CD14-positive monocyte (primary cell): ENCODE results near the gene CYBRD1. TPM values are rescaled to one million over a fixed set of nuclear protein-coding genes. Genes with fewer than 3 reads are reported as not detected.

Experiments
- DNase-seq, 3 donors: peaks; one replicate each; pipeline ENCODE4 v3.0.0-alpha.2; 2011 to 2022
- H2AFZ ChIP-seq: 2 replicates; pipeline ENCODE4 v1.6.0; 2012; ENCODE audit warnings: mild to moderate bottlenecking, low read depth, low read length, inconsistent platforms; ENCODE audit not compliant: insufficient read depth, poor library complexity, severe bottlenecking
- H3K27ac ChIP-seq, 2 donors: 1 replicate in 1 of 2; 2 replicates in 1 of 2; pipeline ENCODE4 v1.5.1; 2012 to 2013; ENCODE audit warnings: low read length in 2 of 2, control low read depth in 1 of 2, inconsistent platforms in 1 of 2, low read depth in 1 of 2, mild to moderate bottlenecking in 1 of 2
- H3K27me3 ChIP-seq, 2 donors: one replicate each; pipeline versions ENCODE4 v1.6.0 to v1.6.1; 2011 to 2013; ENCODE audit warnings: low read length in 2 of 2; ENCODE audit not compliant: control insufficient read depth in 2 of 2, insufficient read depth in 2 of 2
- H3K36me3 ChIP-seq, 2 donors: replicated peaks in 1 of 2; 1 replicate in 1 of 2; 2 replicates in 1 of 2; pipeline versions ENCODE4 v1.5.1 to v1.6.1; 2012 to 2013; ENCODE audit warnings: low read length in 2 of 2, control low read depth in 1 of 2, inconsistent platforms in 1 of 2, mild to moderate bottlenecking in 1 of 2; ENCODE audit not compliant: insufficient read depth in 2 of 2, control insufficient read depth in 1 of 2
- H3K4me1 ChIP-seq, 2 donors: 1 replicate in 1 of 2; 2 replicates in 1 of 2; pipeline versions ENCODE4 v1.5.1 to v1.6.1; 2012 to 2013; ENCODE audit warnings: low read length in 2 of 2, control low read depth in 1 of 2, inconsistent platforms in 1 of 2, mild to moderate bottlenecking in 1 of 2, moderate library complexity in 1 of 2; ENCODE audit not compliant: insufficient read depth in 2 of 2, control insufficient read depth in 1 of 2
- H3K4me2 ChIP-seq: replicated peaks from 2 replicates; pipeline ENCODE3; 2012; ENCODE audit warnings: low read length, moderate library complexity, mild to moderate bottlenecking; ENCODE audit not compliant: poor library complexity, severe bottlenecking; ENCODE audit errors: extremely low read depth
- H3K4me3 ChIP-seq, 3 experiments: fragments of 200-600 bp in 1 of 3; sonication (generic) in 1 of 3; replicated peaks in 1 of 3; 1 replicate in 2 of 3; 2 replicates in 1 of 3; pipeline ENCODE4 v1.5.1; 2011 to 2013; ENCODE audit warnings: low read length in 3 of 3, mild to moderate bottlenecking in 3 of 3, control low read depth in 2 of 3, low read depth in 2 of 3, inconsistent platforms in 1 of 3, moderate library complexity in 1 of 3
- H3K79me2 ChIP-seq: 2 replicates; pipeline ENCODE4 v1.6.0; 2012; ENCODE audit warnings: mild to moderate bottlenecking, control low read depth, inconsistent platforms, low read length, moderate library complexity; ENCODE audit not compliant: insufficient read depth
- H3K9ac ChIP-seq: 2 replicates; pipeline ENCODE4 v1.6.0; 2017; ENCODE audit warnings: low read length, mild to moderate bottlenecking; ENCODE audit not compliant: insufficient read depth, poor library complexity, severe bottlenecking
- H3K9me3 ChIP-seq, 2 donors: replicated peaks in 1 of 2; 1 replicate in 1 of 2; 2 replicates in 1 of 2; pipeline versions ENCODE4 v1.5.1 to v1.6.1; 2012 to 2013; ENCODE audit warnings: low read length in 2 of 2, control low read depth in 1 of 2; ENCODE audit not compliant: control insufficient read depth in 1 of 2, insufficient read depth in 1 of 2
- H4K20me1 ChIP-seq: 2 replicates; pipeline ENCODE4 v1.6.0; 2012; ENCODE audit warnings: mild to moderate bottlenecking, low read length, control low read depth, moderate library complexity; ENCODE audit not compliant: insufficient read depth
- H3K27ac Mint-ChIP-seq, 7 donors: one replicate each; pipeline ENCODE4 v1.8.0; 2020; ENCODE audit warnings: mild to moderate bottlenecking in 7 of 7, mixed read lengths in 7 of 7, moderate library complexity in 6 of 7, inconsistent platforms in 2 of 7
- H3K27me3 Mint-ChIP-seq, 3 donors: one replicate each; pipeline ENCODE4 v1.8.0; 2021 to 2022; ENCODE audit warnings: low read depth in 3 of 3, mild to moderate bottlenecking in 3 of 3, mixed read lengths in 3 of 3, moderate library complexity in 3 of 3, inconsistent platforms in 1 of 3
- H3K36me3 Mint-ChIP-seq, 2 donors: one replicate each; pipeline ENCODE4 v1.8.0; 2020; ENCODE audit warnings: mixed read lengths in 2 of 2, inconsistent platforms in 1 of 2, mild to moderate bottlenecking in 1 of 2
- H3K4me1 Mint-ChIP-seq: one replicate; pipeline ENCODE4 v1.8.0; 2020; ENCODE audit warnings: mild to moderate bottlenecking, mixed read lengths
- H3K4me3 Mint-ChIP-seq, 2 donors: one replicate each; pipeline ENCODE4 v1.8.0; 2020; ENCODE audit warnings: mild to moderate bottlenecking in 2 of 2, mixed read lengths in 2 of 2, moderate library complexity in 1 of 2
- H3K9me3 Mint-ChIP-seq, 7 donors: one replicate each; pipeline ENCODE4 v1.8.0; 2020 to 2022; ENCODE audit warnings: mixed read lengths in 7 of 7, mild to moderate bottlenecking in 6 of 7, moderate library complexity in 6 of 7, inconsistent platforms in 2 of 7
- WGBS: methylation state at CpG from one replicate; pipeline ENCODE4 v1.1.5; 2013; ENCODE audit warnings: missing lambda C conversion rate; ENCODE audit not compliant: insufficient coverage; 5-methylcytosine and 5-hydroxymethylcytosine counted together
- intact Hi-C, 2 donors: fragments of 100-400 bp; cut with micrococcal nuclease; formaldehyde crosslinking; loops; one replicate each; pipeline versions ENCODE4 v1.15.0 to v1.15.1; 2023
- polyA plus RNA-seq, 3 donors: library from polyadenylated mRNA; depleted of rRNA in 1 of 3; unstranded in 2 of 3; stranded (reverse) in 1 of 3; fragments of 300-500 nt in 2 of 3; fragments of >200 nt in 1 of 3; fragmentation: Illumina TruSeq in 2 of 3; gene quantifications; 1 replicate in 2 of 3; 2 replicates in 1 of 3; pipeline ENCODE4 v1.2.3, GENCODE V29; 2012 to 2021
- small RNA-seq: library from RNA; depleted of rRNA; stranded (forward); fragments of <200 nt; gene quantifications from one replicate; pipeline ENCODE3, GENCODE V24; 2012; ENCODE audit warnings: low read depth; ENCODE audit not compliant: insufficient read length
- TF ChIP-seq, protein P1 (sequence below): fragments of 200-600 bp; IDR thresholded peaks from one replicate; pipeline ENCODE4 v1.8.0; 2022; ENCODE audit warnings: antibody characterized with exemption, mild to moderate bottlenecking

Gene CYBRD1
- polyA plus RNA-seq, 3 donors = 21.7 to 61.0 (median 47.3) TPM

DNA sequence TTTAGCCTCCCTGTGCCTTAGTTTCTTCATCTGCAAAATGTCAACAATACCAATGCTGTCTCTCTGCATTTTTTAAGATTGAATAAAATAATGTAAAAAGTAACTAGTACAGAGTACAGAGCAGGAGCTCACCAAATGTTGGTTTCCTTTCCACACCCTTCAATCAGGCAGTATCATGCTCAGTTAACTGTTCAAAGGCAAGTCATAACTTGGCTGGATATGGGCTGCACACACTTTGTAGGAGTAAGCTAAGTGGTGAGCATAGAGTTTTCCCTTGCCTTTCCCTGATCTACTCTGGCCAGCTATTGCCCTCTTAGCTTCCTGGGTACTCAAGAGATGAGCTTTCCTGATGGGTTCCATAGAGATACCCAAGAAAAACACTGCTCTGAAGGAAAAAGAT is 77.9 kb downstream of the CYBRD1 start:
- H3K27me3 Mint-ChIP-seq = peaks cover 8 to 12% (median 10%) of the 10 kb centered on the region in 3 donors
- no peak for DNase-seq
- H3K36me3 Mint-ChIP-seq = no peaks in the 10 kb centered on the region
- intact Hi-C loops = no loop called here
- peaks cover 4% of the 10 kb centered on the region for H3K4me1 Mint-ChIP-seq
- Histone ChIP-seq H2AFZ (no peak overlapping the region), H3K4me2 (no peak overlapping the region), H3K4me3 (no peak overlapping the region), H3K9ac (no peak overlapping the region), H3K36me3 (no peaks in the 10 kb centered on the region), H4K20me1 (no peaks in the 10 kb centered on the region), H3K4me1 (no peaks in the 10 kb centered on the region), H3K27me3 (peaks cover 0 to 2% of the 10 kb centered on the region in 2 donors), H3K79me2 (no peaks in the 10 kb centered on the region), H3K27ac (no peak overlapping the region), H3K9me3 (no peaks in the 10 kb centered on the region)
- TF ChIP-seq, protein P1, sequence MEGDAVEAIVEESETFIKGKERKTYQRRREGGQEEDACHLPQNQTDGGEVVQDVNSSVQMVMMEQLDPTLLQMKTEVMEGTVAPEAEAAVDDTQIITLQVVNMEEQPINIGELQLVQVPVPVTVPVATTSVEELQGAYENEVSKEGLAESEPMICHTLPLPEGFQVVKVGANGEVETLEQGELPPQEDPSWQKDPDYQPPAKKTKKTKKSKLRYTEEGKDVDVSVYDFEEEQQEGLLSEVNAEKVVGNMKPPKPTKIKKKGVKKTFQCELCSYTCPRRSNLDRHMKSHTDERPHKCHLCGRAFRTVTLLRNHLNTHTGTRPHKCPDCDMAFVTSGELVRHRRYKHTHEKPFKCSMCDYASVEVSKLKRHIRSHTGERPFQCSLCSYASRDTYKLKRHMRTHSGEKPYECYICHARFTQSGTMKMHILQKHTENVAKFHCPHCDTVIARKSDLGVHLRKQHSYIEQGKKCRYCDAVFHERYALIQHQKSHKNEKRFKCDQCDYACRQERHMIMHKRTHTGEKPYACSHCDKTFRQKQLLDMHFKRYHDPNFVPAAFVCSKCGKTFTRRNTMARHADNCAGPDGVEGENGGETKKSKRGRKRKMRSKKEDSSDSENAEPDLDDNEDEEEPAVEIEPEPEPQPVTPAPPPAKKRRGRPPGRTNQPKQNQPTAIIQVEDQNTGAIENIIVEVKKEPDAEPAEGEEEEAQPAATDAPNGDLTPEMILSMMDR = no peak
- no peak overlapping the region for H3K27ac Mint-ChIP-seq
- peaks cover 0 to 4% (median 0%) of the 10 kb centered on the region in 7 donors for H3K9me3 Mint-ChIP-seq
- H3K4me3 Mint-ChIP-seq = no peak overlapping the region

DNA sequence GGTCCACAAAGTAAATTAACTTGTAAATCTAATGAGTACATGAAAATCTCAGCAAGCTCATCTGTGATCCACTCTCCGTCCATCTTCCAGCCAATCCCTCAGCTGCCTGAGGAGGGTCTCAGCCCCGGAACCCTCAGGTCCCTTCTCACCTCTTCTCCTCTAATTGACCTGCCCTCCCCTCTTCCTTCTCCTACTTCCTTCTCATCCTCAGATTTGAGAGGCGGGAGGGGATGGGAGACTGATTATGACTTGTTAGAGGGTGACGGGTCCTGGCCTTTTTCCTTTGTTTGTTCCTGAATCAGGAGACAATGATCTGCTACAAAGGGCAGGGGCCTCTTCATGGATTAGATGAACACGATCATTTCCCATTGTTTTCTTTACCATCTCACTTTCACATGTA is 80.1 kb downstream of the CYBRD1 start:
- Histone ChIP-seq H3K36me3 (no peaks in the 10 kb centered on the region), H3K27me3 (peaks cover 0 to 2% of the 10 kb centered on the region in 2 donors), H3K4me3 (no peak overlapping the region), H2AFZ (no peak overlapping the region), H3K79me2 (no peaks in the 10 kb centered on the region), H3K4me2 (no peak overlapping the region), H3K9ac (no peak overlapping the region), H3K4me1 (no peaks in the 10 kb centered on the region), H3K9me3 (no peaks in the 10 kb centered on the region), H3K27ac (no peak overlapping the region), H4K20me1 (no peaks in the 10 kb centered on the region)
- DNase-seq = no peak
- intact Hi-C loops = no loop called here
- TF ChIP-seq, protein P1 = no peak
- Mint-ChIP-seq H3K4me3 (no peak overlapping the region), H3K4me1 (peaks cover 4% of the 10 kb centered on the region), H3K27me3 (peaks cover 10 to 13% (median 13%) of the 10 kb centered on the region in 3 donors), H3K27ac (no peak overlapping the region), H3K9me3 (peaks cover 0 to 7% (median 0%) of the 10 kb centered on the region in 7 donors), H3K36me3 (no peaks in the 10 kb centered on the region)
- 100% methylated on average over 1 of the region's 5 CpGs for WGBS

Small RNA genes within 50 kb of the gene (small RNA-seq; reads per million reads assigned to genes)
- gene AC007969.2 (not detected), gene RPL21P38 (not detected)

Other genes starting within 250 kb of the CYBRD1 start
- 1 to 10 TPM; 3.3 to 9.8 (median 6.9) TPM for gene METTL8, start 88.5 kb upstream of the CYBRD1 start, polyA plus RNA-seq
- gene DCAF17, start 88.2 kb upstream of the CYBRD1 start, polyA plus RNA-seq = 1 to 10 TPM; 4.1 to 7.2 (median 7.0) TPM
- 10 to 100 TPM; 30.8 to 39.1 (median 32.2) TPM for gene DYNC1I2, start 165.0 kb downstream of the CYBRD1 start, polyA plus RNA-seq